Lower leg skin (tissue), 3 donors: Measurements from ENCODE around the gene PRPF8.

Experiments used
- POLR2A ChIP-seq, 2 donors: fragments of 450-650 bp; IDR thresholded peaks; one replicate each; pipeline ENCODE4 v1.6.1; 2016 to 2017; ENCODE audit warnings: antibody characterized with exemption in 2 of 2, mild to moderate bottlenecking in 1 of 2, moderate library complexity in 1 of 2
- TF ChIP-seq, protein P1 (sequence below), 3 donors: fragments of 450-650 bp; IDR thresholded peaks; one replicate each; pipeline ENCODE4 v1.5.1; 2016; ENCODE audit warnings: antibody characterized with exemption in 3 of 3, mild to moderate bottlenecking in 3 of 3, moderate library complexity in 2 of 3

DNA sequence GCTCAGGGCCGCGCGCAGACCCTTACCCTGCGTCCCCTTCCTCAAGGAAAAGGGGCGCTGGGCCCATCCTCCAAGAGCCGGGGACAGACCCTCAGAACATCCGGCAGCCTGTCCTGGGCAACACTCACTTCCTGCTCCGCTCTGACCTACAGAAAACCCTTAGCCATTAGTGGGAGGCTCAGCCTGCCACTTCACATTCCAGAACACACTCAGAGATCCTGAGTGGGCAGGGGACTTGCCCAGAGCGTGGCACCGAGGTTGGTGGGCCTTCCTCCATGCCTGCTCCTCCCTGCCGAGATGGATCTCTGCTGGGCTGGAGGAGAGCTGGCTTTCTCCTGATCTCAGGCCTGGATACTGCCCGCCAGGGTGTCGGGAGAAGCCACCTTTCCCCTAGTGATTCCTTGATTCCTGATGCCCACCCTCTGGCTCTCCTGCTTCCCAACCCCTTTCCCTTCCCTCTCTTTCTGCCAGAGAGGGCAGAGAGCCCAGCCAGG lies 40.6 kb downstream of the PRPF8 start:
- no peak for TF ChIP-seq POLR2A (IDR thresholded peaks at IDR 0.05)
- TF ChIP-seq, protein P1, sequence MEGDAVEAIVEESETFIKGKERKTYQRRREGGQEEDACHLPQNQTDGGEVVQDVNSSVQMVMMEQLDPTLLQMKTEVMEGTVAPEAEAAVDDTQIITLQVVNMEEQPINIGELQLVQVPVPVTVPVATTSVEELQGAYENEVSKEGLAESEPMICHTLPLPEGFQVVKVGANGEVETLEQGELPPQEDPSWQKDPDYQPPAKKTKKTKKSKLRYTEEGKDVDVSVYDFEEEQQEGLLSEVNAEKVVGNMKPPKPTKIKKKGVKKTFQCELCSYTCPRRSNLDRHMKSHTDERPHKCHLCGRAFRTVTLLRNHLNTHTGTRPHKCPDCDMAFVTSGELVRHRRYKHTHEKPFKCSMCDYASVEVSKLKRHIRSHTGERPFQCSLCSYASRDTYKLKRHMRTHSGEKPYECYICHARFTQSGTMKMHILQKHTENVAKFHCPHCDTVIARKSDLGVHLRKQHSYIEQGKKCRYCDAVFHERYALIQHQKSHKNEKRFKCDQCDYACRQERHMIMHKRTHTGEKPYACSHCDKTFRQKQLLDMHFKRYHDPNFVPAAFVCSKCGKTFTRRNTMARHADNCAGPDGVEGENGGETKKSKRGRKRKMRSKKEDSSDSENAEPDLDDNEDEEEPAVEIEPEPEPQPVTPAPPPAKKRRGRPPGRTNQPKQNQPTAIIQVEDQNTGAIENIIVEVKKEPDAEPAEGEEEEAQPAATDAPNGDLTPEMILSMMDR (IDR thresholded peaks at IDR 0.05) = no peak
